ENCODE data around the gene PRPF6. TPM values are rescaled to one million over a fixed set of nuclear protein-coding genes. Genes with fewer than 3 reads are reported as not detected.

PRPF6 gene
- total RNA-seq, 1 donor from 2014 or later, result 48.4 TPM

DNA sequence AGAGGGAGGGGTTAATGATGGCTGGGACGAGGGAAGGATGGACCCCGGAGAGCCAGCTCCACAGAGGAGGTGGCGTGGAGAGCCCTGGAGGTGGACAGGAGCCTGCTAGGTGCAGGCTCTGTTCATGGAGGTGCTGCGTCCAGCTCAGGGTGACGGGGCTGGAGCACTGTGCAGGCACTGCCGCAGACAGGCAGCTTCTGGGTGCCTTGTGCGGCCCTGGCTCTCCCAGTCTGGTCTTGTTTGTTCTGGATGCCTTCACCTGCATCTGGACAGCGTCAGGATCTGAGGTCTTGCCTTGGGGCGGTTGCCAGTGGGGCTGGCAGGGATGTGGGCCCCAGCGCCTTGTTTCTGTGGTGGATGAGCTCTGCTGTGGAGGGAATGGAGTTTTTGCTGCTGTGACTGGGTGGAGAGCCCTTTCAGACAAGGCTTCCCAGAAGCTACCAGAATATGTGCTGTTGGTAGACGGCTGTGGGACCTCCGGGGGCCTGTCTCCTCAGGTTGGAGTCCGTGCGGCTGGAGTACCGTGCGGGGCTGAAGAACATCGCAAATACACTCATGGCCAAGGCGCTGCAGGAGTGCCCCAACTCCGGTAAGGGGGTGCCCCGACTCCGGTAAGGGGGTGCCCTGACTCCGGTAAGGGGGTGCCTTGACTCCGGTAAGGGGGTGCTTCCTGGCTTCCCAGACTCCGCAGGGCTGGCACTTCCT lies 47.2 kb downstream of the PRPF6 start:
- FAIRE-seq, result no peak

GRCh38 chr20:64029293-64030117 lies 48.6 kb downstream of the PRPF6 start:
- peaks cover 40% of the 10 kb centered on the region for H3K36me3 ChIP-seq (ENCODE audit: control insufficient read depth, insufficient read depth, low read length)
- FAIRE-seq (no peak), DNase-seq (ENCODE audit: low read depth) (no peak)
- TF ChIP-seq, protein P1, sequence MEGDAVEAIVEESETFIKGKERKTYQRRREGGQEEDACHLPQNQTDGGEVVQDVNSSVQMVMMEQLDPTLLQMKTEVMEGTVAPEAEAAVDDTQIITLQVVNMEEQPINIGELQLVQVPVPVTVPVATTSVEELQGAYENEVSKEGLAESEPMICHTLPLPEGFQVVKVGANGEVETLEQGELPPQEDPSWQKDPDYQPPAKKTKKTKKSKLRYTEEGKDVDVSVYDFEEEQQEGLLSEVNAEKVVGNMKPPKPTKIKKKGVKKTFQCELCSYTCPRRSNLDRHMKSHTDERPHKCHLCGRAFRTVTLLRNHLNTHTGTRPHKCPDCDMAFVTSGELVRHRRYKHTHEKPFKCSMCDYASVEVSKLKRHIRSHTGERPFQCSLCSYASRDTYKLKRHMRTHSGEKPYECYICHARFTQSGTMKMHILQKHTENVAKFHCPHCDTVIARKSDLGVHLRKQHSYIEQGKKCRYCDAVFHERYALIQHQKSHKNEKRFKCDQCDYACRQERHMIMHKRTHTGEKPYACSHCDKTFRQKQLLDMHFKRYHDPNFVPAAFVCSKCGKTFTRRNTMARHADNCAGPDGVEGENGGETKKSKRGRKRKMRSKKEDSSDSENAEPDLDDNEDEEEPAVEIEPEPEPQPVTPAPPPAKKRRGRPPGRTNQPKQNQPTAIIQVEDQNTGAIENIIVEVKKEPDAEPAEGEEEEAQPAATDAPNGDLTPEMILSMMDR (IDR thresholded peaks at IDR 0.05; ENCODE audit: insufficient read depth, low read length, severe bottlenecking), result no peak
- no peak overlapping the region for H3K4me3 ChIP-seq (ENCODE audit: low read depth, low read length)
- H3K27me3 ChIP-seq (ENCODE audit: control insufficient read depth, insufficient read depth, low read length), result no peaks in the 10 kb centered on the region

More for the DNA sequence above, 47.2 kb downstream of the PRPF6 start:
- H3K27me3 ChIP-seq (ENCODE audit: control insufficient read depth, insufficient read depth, low read length), result no peaks in the 10 kb centered on the region
- no peak for DNase-seq (ENCODE audit: low read depth)
- TF ChIP-seq, protein P1 (IDR thresholded peaks at IDR 0.05; ENCODE audit: insufficient read depth, low read length, severe bottlenecking), result no peak
- H3K4me3 ChIP-seq (ENCODE audit: low read depth, low read length), result no peak overlapping the region
- peaks cover 47% of the 10 kb centered on the region for H3K36me3 ChIP-seq (ENCODE audit: control insufficient read depth, insufficient read depth, low read length)

GRCh38 chr20:64030371-64031134 lies 49.6 kb downstream of the PRPF6 start:
- Histone ChIP-seq H3K4me3 (ENCODE audit: low read depth, low read length) (no peak overlapping the region), H3K36me3 (ENCODE audit: control insufficient read depth, insufficient read depth, low read length) (peaks cover 34% of the 10 kb centered on the region), H3K27me3 (ENCODE audit: control insufficient read depth, insufficient read depth, low read length) (no peaks in the 10 kb centered on the region)
- no peak for FAIRE-seq
- DNase-seq (ENCODE audit: low read depth), result no peak
- TF ChIP-seq, protein P1 (IDR thresholded peaks at IDR 0.05; ENCODE audit: insufficient read depth, low read length, severe bottlenecking), result no peak

- no peak for FAIRE-seq
- Histone ChIP-seq H3K36me3 (ENCODE audit: control insufficient read depth, insufficient read depth, low read length) (peaks cover 31% of the 10 kb centered on the region), H3K27me3 (ENCODE audit: control insufficient read depth, insufficient read depth, low read length) (no peaks in the 10 kb centered on the region), H3K4me3 (ENCODE audit: low read depth, low read length) (no peak overlapping the region)
- no peak for DNase-seq (ENCODE audit: low read depth)
- TF ChIP-seq, protein P1 (IDR thresholded peaks at IDR 0.05; ENCODE audit: insufficient read depth, low read length, severe bottlenecking), result no peak
These were observed 50.9 kb downstream of the PRPF6 start for GRCh38 chr20:64031822-64032314.

DNA sequence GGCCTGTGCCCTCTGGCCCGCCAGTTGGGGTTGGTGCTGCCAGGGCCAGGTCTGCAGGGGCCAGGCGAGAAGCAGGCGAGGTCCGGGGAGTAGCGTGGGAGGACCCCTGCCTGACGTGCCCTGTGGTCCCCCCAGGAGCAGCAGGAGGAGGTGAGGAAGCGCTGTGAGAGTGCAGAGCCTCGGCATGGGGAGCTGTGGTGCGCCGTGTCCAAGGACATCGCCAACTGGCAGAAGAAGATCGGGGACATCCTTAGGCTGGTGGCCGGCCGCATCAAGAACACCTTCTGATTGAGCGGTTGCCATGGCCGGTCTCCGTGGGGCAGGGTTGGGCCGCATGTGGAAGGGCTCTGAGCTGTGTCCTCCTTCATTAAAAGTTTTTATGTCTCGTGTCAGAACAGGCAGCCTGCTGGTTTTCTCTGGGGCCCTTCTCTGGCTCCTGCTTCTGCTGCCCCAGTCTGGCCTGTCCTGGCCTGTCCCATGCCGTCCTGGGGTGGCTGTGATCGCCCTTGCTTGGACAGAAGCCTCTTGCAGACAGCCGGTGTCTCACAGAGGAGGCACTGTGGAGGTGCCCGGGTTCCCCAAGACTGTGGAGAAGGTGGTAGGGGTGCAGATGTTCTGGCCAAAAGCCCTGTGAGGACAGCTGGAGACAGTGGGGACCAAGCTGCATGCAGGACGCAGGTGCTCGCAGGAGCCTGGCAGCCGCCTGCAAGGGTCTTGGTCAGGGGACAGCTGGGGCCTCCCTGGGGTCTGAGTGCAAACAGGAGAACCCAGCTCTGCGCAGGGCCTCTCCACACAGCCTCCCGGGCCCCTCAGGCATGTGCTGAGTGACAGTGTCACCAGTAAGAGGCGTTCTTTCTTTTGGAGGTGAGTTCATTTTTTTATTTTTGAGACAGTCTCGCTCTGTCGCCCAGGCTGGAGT lies 52.0 kb downstream of the PRPF6 start:
- TF ChIP-seq, protein P1 (IDR thresholded peaks at IDR 0.05; ENCODE audit: insufficient read depth, low read length, severe bottlenecking), result no peak
- Histone ChIP-seq H3K36me3 (ENCODE audit: control insufficient read depth, insufficient read depth, low read length) (peaks cover 20% of the 10 kb centered on the region), H3K27me3 (ENCODE audit: control insufficient read depth, insufficient read depth, low read length) (no peaks in the 10 kb centered on the region), H3K4me3 (ENCODE audit: low read depth, low read length) (no peak overlapping the region)
- FAIRE-seq (no peak), DNase-seq (ENCODE audit: low read depth) (no peak)
